Astrocyte of the hippocampus (primary cell): ENCODE data around the gene ABTB1.
"Not testable (repeated sequence)": the region's sequence is repeated elsewhere in the genome, so short reads cannot be mapped to it uniquely, and the experiment has no call there.

Experiments
- DNase-seq: peaks from one replicate; pipeline ENCODE4 v3.0.0; 2011; ENCODE audit warnings: low read depth, low spot score

Gene ABTB1

GRCh38 chr3:127647845-127648204, 24.9 kb upstream of the ABTB1 start:
- no peak for DNase-seq

DNA sequence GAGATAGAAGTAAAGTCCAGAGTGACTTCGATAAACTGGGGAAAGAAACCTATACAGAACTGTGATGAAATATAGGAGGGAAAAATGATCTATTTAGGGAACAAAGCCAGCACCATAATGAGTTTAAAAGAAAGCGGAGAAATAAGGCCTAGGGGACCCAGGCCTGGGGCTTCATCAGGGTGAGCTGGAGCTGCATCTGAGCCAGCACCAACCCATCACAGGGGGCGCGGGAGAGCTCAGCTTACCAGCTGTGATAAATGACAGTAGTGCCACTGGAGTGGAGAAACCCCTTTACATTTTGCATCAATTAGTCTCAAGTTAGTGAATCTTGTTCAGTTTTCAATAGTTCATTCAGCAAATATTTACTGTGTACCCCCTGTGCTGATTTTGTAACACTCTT, 22.5 kb upstream of the ABTB1 start:
- DNase-seq, result no peak

DNA sequence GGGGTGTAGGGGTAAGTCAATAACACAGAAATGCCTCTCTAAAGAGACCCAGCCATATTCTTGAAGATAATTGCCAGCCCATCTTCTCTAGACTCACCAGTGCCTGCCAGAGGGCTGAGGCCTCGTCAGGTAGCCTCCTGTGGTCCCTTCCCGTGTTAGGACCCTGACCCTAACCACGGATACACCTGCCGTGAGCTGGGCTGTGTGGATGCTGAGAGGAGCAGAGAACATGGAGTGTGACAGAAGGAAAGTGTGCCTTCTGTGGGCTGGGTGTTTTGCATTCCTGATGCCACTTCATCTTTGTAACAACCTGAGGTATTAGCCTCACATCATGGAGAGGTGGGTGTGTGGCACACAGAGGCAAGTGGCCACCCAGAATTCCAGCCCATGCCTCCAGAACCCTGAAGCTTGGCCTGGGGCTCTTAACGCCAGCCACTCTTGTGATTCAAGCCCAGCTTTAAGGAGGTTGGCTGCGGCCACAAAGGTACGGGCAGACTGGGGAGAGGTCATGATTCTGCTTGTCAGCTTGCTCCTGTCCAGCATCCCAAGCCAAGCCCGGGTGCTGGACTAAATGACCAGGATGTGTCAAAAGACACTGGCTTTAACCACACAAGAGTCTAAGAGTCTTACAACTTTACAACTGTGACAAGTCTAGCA, 21.1 kb upstream of the ABTB1 start:
- DNase-seq, result no peak

GRCh38 chr3:127652246-127652995, 20.3 kb upstream of the ABTB1 start:
- peak; percentile 81 for DNase-seq

- no peak for DNase-seq
Measured at GRCh38 chr3:127654374-127654773, 18.4 kb upstream of the ABTB1 start.

DNA sequence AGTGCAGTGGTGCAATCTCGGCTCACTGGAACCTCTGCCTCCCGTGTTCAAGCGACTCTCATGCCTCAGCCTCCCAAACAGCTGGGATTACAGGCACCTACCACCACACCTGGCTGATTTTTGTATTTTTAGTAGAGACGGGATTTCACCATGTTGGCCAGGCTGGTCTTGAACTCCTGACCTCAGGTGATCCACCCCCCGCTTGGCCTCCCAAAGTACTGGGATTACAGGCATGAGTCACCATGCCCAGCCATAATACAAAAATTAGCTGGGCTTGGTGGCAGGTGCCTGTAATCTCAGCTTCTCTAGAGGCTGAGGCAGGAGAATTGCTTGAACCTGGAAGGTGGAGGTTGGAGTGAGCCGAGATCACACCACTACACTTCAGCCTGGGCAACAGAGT, 17.8 kb upstream of the ABTB1 start:
- DNase-seq, result not testable (repeated sequence)

DNA sequence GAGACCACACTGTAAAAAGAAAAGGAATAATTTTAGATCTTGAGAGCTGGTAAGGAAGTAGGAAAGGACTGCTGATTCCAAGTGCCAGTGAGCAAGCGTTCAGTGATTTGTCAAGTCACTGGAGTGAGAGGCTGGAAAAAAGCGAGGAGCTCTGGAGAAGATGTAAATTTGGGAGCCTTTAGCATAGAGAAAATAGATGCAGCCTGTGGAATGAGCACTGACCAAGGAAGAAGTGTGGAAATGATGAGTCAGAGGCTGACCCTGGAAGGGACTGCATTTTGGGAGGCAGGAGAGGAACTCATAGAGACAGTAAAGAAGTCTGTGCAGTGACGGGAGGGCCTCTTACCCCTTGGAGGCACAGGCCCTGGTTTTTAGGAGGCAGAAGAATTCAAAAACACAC, 17.1 kb upstream of the ABTB1 start:
- DNase-seq, result peak; percentile 67

- no peak for DNase-seq
Measured at GRCh38 chr3:127656906-127657305, 15.8 kb upstream of the ABTB1 start.

- no peak for DNase-seq
Measured at GRCh38 chr3:127658234-127658633, 14.5 kb upstream of the ABTB1 start.

DNA sequence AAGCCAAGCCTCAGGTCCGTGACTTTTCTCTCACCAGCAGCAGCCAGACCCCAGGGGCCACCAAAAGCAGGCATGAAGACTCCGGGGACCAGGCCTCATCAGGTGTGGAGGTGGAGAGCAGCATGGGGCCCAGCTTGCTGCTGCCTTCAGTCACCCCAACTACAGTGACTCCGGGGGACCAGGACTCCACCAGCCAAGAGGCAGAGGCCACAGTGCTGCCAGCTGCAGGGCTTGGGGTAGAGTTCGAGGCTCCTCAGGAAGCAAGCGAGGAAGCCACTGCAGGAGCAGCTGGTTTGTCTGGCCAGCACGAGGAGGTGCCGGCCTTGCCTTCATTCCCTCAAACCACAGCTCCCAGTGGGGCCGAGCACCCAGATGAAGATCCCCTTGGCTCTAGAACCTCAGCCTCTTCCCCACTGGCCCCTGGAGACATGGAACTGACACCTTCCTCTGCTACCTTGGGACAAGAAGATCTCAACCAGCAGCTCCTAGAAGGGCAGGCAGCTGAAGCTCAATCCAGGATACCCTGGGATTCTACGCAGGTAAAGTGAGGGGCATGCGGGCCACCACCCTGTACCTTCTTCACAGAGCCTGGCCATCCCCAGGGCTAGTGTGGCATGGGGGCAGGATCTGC, 12.0 kb upstream of the ABTB1 start:
- no peak for DNase-seq

- no peak for DNase-seq
Measured at GRCh38 chr3:127661600-127661999, 11.2 kb upstream of the ABTB1 start.

DNA sequence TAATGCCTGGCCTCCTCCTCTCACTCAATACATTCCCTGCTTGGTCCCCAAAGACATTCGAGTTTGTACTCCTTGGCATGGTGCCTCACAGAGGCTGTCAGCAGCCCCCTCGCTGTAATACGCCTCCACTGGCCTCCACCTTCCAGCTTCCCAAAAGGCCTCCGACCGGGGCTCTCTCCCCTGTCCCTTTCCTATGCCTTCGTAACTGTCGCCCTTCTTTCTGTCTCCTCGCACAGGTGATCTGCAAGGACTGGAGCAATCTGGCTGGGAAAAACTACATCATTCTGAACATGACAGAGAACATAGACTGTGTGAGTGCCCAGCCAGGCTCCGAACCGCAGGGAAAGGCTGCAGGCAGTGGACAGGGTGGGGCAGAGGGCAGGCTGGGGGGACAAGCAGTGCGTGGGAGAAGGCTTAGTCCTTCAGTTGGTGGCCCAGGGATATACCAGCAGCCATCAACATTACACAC, 10.7 kb upstream of the ABTB1 start:
- no peak for DNase-seq

GRCh38 chr3:127663151-127663550, 9.6 kb upstream of the ABTB1 start:
- no peak for DNase-seq

GRCh38 chr3:127665165-127665564, 7.6 kb upstream of the ABTB1 start:
- no peak for DNase-seq

DNA sequence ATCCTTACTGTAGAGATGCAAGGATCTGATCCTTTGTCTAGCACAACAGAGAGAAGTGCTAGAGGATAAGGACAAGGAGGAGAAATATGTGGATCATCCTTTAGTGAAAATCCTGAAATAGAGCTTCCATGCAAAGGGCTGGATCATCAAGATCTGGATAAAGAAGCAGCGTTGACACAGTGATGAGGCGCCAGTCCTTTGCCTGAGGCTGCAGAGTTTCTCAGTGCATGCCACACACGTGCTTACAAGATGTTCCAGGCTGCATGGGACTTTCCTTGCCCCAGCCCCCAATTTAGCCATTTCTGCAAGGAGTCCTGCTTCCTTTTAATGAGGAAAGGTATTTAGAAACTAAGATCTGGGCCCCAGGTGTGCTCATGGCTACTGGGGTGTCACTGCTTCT, 7.2 kb upstream of the ABTB1 start:
- DNase-seq, result no peak

DNA sequence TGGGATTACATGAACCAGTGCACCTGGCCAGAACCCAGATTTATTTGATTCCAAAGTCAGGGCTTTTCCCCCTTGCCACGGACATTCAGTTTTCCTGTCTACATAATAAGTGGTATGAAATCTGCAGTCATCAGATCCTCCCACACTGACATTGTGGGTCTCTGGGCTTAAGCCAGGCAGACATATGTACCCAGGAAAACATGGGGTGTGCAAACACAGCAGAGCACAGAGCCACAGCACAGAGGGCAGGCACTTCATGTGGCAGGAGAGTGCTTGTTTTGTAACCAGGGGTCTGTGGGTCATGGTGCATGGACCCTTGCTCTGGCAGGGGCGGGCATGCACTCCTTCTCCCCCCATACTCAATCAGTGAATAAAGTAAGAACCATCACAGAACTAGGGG, 6.1 kb upstream of the ABTB1 start:
- DNase-seq, result no peak

- DNase-seq, result peak; percentile 12
Measured at GRCh38 chr3:127667119-127667681, 5.6 kb upstream of the ABTB1 start.

- DNase-seq, result no peak
Measured at GRCh38 chr3:127668906-127669305, 3.8 kb upstream of the ABTB1 start.

DNA sequence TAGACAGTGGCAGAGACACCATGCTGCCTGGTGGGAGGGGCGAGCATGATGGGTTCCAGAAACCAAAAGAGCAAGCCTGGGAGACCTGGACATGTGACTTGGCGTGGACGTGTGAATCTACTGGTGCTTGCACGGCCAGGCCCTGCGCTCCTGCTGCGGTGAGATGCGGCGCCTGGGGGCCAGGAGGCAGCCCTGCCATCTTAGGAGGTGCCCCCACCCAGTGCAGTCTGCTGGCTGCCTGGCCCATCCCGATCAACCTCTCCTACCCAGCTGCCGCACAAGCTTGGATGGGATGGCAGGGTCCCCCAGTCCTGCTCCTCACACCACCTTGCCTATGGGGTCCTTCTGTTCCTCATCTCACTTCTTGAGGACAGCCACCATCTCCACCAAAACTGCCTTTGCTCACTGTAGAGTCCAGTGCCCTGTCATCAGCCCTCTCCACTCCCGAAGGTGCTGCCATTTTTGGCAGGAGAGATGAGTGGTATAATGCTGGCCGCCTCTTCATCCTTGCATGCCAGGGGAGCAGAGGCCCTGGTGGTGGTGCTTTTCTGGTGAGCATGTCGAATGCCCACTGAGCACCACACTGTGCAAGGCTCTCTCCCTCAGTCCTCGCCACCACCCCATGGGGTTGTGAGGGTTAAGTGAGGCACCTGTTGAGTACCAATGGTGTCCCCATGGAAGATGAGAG, 3.1 kb upstream of the ABTB1 start:
- DNase-seq, result no peak

- no peak for DNase-seq
Measured at GRCh38 chr3:127670229-127670559, 2.6 kb upstream of the ABTB1 start.

DNA sequence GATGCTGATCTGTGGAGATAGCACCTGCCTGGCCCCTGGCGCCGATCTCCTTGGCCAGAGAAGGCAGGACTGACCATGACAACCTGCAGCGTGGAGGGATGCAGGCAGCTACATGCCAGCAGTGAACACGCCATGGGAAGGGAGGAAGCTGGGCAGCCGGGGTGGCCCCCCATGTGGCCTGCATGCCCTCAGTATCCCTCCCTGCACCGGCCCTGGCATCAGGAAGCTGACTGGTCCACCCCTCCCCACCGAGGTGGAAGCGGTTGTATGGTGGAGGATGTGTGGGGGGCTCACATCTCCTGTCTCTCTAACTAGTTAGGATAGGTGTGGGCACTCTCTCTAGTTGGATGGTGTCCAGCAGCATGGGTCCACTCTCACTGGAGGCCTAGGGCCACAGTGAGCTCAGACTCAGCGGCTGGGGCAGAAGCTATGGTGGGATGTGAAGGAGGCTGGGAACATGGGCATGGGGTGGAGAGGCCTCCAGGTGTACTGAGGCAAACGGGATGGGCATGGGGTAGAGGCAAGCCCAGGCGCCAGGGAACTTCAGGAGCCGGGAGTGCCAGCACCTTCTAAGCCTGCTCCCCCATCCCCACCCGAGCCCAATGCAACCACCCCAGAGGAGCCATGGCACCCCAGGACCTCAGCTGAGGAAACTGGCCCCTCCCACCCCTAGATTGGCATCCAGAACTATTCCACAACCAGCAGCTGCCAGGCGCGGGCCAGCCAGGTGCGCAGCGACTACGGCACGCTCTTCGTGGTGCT, 1.8 kb upstream of the ABTB1 start:
- no peak for DNase-seq
